ENCODE results near the gene TMF1.

GRCh38 chr3:69032142-69032541 is 20.0 kb downstream of the TMF1 start:
- no peak for TF ChIP-seq CTCF (IDR thresholded peaks at IDR 0.05)
- TF ChIP-seq POLR2A (IDR thresholded peaks at IDR 0.05) = no peak
